CD4-positive, alpha-beta T cell (primary cell): ENCODE measurements around the gene CREB1. TPM values are rescaled to one million over a fixed set of nuclear protein-coding genes. Genes with fewer than 3 reads are reported as not detected.

ENCODE experiments used
- ATAC-seq: fragments of 200-7000 bp; cut with Tn5 transposase; one replicate; pipeline ENCODE4 v1.10.0; 2022; ENCODE audit warnings: mild to moderate bottlenecking; ENCODE audit not compliant: poor library complexity
- CTCF ChIA-PET: fragments of 350-600 bp; sonication (Branson Sonifier 250); formaldehyde crosslinking; loops from one replicate; lab custom pipeline; 2021; ENCODE audit warnings: antibody characterized with exemption, inconsistent platforms; lab: Charles Lee
- POLR2A ChIA-PET: fragments of 350-600 bp; sonication (Branson Sonifier 250); formaldehyde crosslinking; loops from one replicate; lab custom pipeline; 2021; ENCODE audit warnings: antibody characterized with exemption, inconsistent platforms; lab: Charles Lee
- DNase-seq, 14 experiments: peaks; one replicate each; pipeline ENCODE4 v3.0.0-alpha.2; 2013 to 2020; ENCODE audit warnings: mixed read lengths in 2 of 14
- H3K27ac ChIP-seq, 2 donors: one replicate each; pipeline versions ENCODE4 v1.5.1 to v1.7.0; 2013; ENCODE audit warnings: low read length in 2 of 2, low read depth in 1 of 2, mild to moderate bottlenecking in 1 of 2
- H3K27me3 ChIP-seq, 2 experiments: 1 replicate in 1 of 2; 2 replicates in 1 of 2; pipeline versions ENCODE4 v1.6.1 to v1.7.0; 2013; ENCODE audit warnings: low read length in 2 of 2, control low read depth in 1 of 2, mild to moderate bottlenecking in 1 of 2, moderate library complexity in 1 of 2; ENCODE audit not compliant: insufficient read depth in 2 of 2, control insufficient read depth in 1 of 2
- H3K36me3 ChIP-seq: one replicate; pipeline ENCODE4 v1.6.1; 2013; ENCODE audit warnings: low read length, control low read depth; ENCODE audit not compliant: insufficient read depth
- H3K4me1 ChIP-seq: one replicate; pipeline ENCODE4 v1.6.1; 2013; ENCODE audit warnings: low read length, control low read depth; ENCODE audit not compliant: insufficient read depth
- H3K4me3 ChIP-seq: one replicate; pipeline ENCODE4 v1.5.1; 2013; ENCODE audit warnings: mild to moderate bottlenecking, low read length, moderate library complexity
- H3K9me3 ChIP-seq, 2 experiments: 1 replicate in 1 of 2; 2 replicates in 1 of 2; pipeline versions ENCODE4 v1.6.1 to v1.7.0; 2013; ENCODE audit warnings: low read length in 2 of 2, mild to moderate bottlenecking in 2 of 2, control low read depth in 1 of 2, moderate library complexity in 1 of 2; ENCODE audit not compliant: control insufficient read depth in 1 of 2, insufficient read depth in 1 of 2
- H3K27ac Mint-ChIP-seq: one replicate; pipeline ENCODE4 v1.8.0; 2020; ENCODE audit warnings: mixed read lengths
- H3K27me3 Mint-ChIP-seq: one replicate; pipeline ENCODE4 v1.8.0; 2021; ENCODE audit warnings: mixed read lengths
- H3K36me3 Mint-ChIP-seq: one replicate; pipeline ENCODE4 v1.8.0; 2021; ENCODE audit warnings: low read depth, mixed read lengths
- H3K4me1 Mint-ChIP-seq: one replicate; pipeline ENCODE4 v1.8.0; 2021; ENCODE audit warnings: low read depth, mixed read lengths
- H3K4me3 Mint-ChIP-seq: one replicate; pipeline ENCODE4 v1.8.0; 2020; ENCODE audit warnings: mild to moderate bottlenecking, mixed read lengths
- H3K9me3 Mint-ChIP-seq: one replicate; pipeline ENCODE4 v1.8.0; 2020; ENCODE audit warnings: mixed read lengths
- CTCF ChIP-seq: fragments of 200-600 bp; IDR thresholded peaks from one replicate; pipeline ENCODE4 v1.8.0; 2022; ENCODE audit warnings: antibody characterized with exemption, mild to moderate bottlenecking
- intact Hi-C, 2 experiments: fragments of 100-400 bp; cut with DNase I in 1 of 2; cut with micrococcal nuclease in 1 of 2; formaldehyde crosslinking; loops; one replicate each; pipeline versions ENCODE4 v1.15.1 to v1.9.0; 2023 to 2025; cut with DNase I, micrococcal nuclease
- total RNA-seq, 174 experiments: library from RNA in 2 of 174; stranded (reverse) in 2 of 174; gene quantifications; one replicate each; pipeline ENCODE4 v1.2.3 and lab custom pipeline; 2021 to 2026

The CREB1 gene
- total RNA-seq, 2 experiments from 2014 or later: 62.5 to 67.1 TPM

DNA sequence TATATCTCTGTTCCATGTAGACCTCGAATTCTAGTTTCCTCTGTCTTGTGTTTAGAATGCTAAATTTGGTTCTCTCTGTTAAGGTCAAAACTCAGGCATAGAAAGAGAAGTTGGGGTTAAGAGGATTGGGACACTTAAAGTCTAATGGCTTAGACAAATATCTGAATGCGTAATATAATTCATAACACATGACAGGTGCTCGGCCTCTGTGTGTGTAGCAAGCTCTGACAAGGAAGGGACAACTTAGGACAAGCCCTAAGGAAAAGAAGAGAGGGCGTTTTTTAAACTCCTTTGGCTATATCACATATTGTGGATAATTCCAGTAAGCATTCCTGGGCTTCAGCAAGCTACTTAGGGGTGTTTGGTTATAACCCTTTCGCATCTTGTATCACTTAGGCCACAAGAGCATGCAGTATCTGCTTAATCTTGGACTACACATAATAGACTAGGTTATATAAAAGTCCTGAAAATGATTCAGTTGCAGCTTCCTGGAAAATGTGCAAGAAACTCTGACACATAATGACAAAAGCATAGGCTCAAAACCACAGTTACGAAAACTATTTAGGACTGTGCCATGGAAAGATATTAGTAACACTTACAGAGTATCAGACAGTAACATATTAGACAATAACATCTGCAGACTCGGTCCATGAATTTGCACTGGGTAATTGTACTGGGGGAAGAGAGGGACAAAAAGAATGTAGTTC is 16.1 kb upstream of the CREB1 start:
- H3K4me3 ChIP-seq: no peak overlapping the region
- TF ChIP-seq CTCF: no peak
- DNase-seq (no peak), ATAC-seq (no peak)
- no peaks in the 10 kb centered on the region for H3K9me3 Mint-ChIP-seq
- intact Hi-C loops: loop anchor here in 1 of 2 experiments (10.0 kb wide), 1 partner anchor 461 kb away; no protein-coding TSS in a partner anchor
- no peak overlapping the region for H3K27ac Mint-ChIP-seq
- no peaks in the 10 kb centered on the region for H3K27me3 ChIP-seq
- H3K27ac ChIP-seq: no peak overlapping the region
- no peak overlapping the region for H3K4me3 Mint-ChIP-seq
- ChIA-PET POLR2A (interaction anchor here (1.8 kb wide), 1 partner anchor 16 kb away, joined by 7 read pairs; the partner anchor contains the start of gene CREB1), CTCF (interaction anchor here (1.0 kb wide), 1 partner anchor 112 kb away, joined by 3 read pairs; no protein-coding TSS in a partner anchor)
- peaks cover 15% of the 10 kb centered on the region for H3K4me1 Mint-ChIP-seq
- H3K36me3 ChIP-seq: no peaks in the 10 kb centered on the region
- H3K4me1 ChIP-seq: no peaks in the 10 kb centered on the region
- H3K9me3 ChIP-seq: no peaks in the 10 kb centered on the region
- H3K27me3 Mint-ChIP-seq: no peaks in the 10 kb centered on the region
- H3K36me3 Mint-ChIP-seq: no peaks in the 10 kb centered on the region

GRCh38 chr2:207514451-207514850 is 15.3 kb upstream of the CREB1 start:
- POLR2A ChIA-PET: interaction anchor here (1.1 to 1.8 kb wide), 2 partner anchors 9 to 15 kb away, joined by 3 to 7 read pairs; partner anchors contain the start of gene CREB1
- Mint-ChIP-seq H3K27ac (no peak overlapping the region), H3K36me3 (no peaks in the 10 kb centered on the region), H3K4me3 (no peak overlapping the region), H3K9me3 (peaks cover 3% of the 10 kb centered on the region), H3K27me3 (no peaks in the 10 kb centered on the region), H3K4me1 (peaks cover 15% of the 10 kb centered on the region)
- Histone ChIP-seq H3K36me3 (no peaks in the 10 kb centered on the region), H3K4me3 (no peak overlapping the region), H3K9me3 (no peaks in the 10 kb centered on the region), H3K27me3 (no peaks in the 10 kb centered on the region), H3K4me1 (no peaks in the 10 kb centered on the region), H3K27ac (no peak overlapping the region)
- intact Hi-C loops: loop anchor here in 1 of 2 experiments (10.0 kb wide), 1 partner anchor 460 kb away; no protein-coding TSS in a partner anchor
- CTCF ChIA-PET: no interaction called here
- TF ChIP-seq CTCF: no peak
- DNase-seq (no peak), ATAC-seq (no peak)

DNA sequence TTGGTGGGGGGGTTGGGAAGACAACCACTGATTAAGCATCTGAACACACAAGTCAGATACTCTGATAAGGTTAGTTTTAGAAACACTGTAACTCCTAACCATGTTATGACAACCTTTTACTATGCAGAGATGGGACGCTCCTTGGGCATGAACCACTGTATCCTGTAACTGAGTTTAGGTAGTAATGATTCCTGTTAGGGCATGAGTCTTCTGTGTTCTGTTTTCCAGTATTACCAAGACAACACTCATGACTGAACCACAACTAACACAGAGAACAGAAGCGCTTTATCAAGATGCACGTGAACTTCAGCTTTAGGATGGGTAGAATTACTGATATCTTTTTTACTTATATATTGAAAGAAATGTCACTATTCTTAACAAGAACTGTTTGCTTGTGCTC is 14.1 kb upstream of the CREB1 start:
- intact Hi-C loops: loop anchor here in 1 of 2 experiments (10.0 kb wide), 1 partner anchor 459 kb away; no protein-coding TSS in a partner anchor
- DNase-seq (no peak), ATAC-seq (peak; percentile 89)
- Histone ChIP-seq H3K4me3 (no peak overlapping the region), H3K9me3 (no peaks in the 10 kb centered on the region), H3K27ac (no peak overlapping the region), H3K27me3 (no peaks in the 10 kb centered on the region), H3K4me1 (no peaks in the 10 kb centered on the region), H3K36me3 (no peaks in the 10 kb centered on the region)
- Mint-ChIP-seq H3K27ac (no peak overlapping the region), H3K27me3 (no peaks in the 10 kb centered on the region), H3K4me1 (peaks cover 12% of the 10 kb centered on the region), H3K9me3 (peaks cover 3% of the 10 kb centered on the region), H3K4me3 (no peak overlapping the region), H3K36me3 (no peaks in the 10 kb centered on the region)
- no peak for TF ChIP-seq CTCF
- POLR2A ChIA-PET: no interaction called here
- CTCF ChIA-PET: no interaction called here
